GM23338 (cell line): Measurements from ENCODE around the gene TNFSF12.

ENCODE experiments used
- CREB1 ChIP-seq: fragments of 250-450 bp; sonication (Bioruptor Pico); IDR thresholded peaks from 2 replicates; pipeline ENCODE4 v1.5.0; 2020; ENCODE audit warnings: low read depth, mild to moderate bottlenecking, moderate library complexity
- EZH2 ChIP-seq: fragments of 200-600 bp; sonication (generic); IDR thresholded peaks from one replicate; pipeline ENCODE4 v1.8.0; 2017; ENCODE audit warnings: antibody characterized with exemption, mild to moderate bottlenecking, low read depth; ENCODE audit not compliant: unreplicated experiment
- EZH2phosphoT487 ChIP-seq: fragments of 200-600 bp; sonication (generic); IDR thresholded peaks from one replicate; pipeline ENCODE4 v1.8.1; 2018; ENCODE audit warnings: antibody characterized with exemption; ENCODE audit not compliant: unreplicated experiment
- JUNB ChIP-seq: IDR thresholded peaks from one replicate; pipeline ENCODE4 v1.6.1; 2016; ENCODE audit warnings: antibody characterized with exemption; ENCODE audit not compliant: unreplicated experiment
- NANOG ChIP-seq: IDR thresholded peaks from 2 replicates; pipeline ENCODE4 v1.6.1; 2016; ENCODE audit warnings: antibody characterized with exemption, borderline replicate concordance
- POLR2AphosphoS5 ChIP-seq: IDR thresholded peaks from 2 replicates; pipeline ENCODE4 v1.6.1; 2016; ENCODE audit warnings: antibody characterized with exemption, low read depth
- STAT1 ChIP-seq: IDR thresholded peaks from one replicate; pipeline ENCODE4 v1.6.1; 2016; ENCODE audit warnings: antibody characterized with exemption; ENCODE audit not compliant: unreplicated experiment
- ZNF114 ChIP-seq: fragments of 250-450 bp; sonication (Bioruptor Pico); IDR thresholded peaks from 2 replicates; pipeline ENCODE4 v1.5.0; 2020; ENCODE audit warnings: mild to moderate bottlenecking, moderate library complexity
- TF ChIP-seq, protein P1 (sequence below), 2 experiments: fragments of 200-600 bp in 1 of 2; sonication (generic) in 1 of 2; conservative IDR thresholded peaks; 2 replicates each; pipeline versions ENCODE4 v1.5.1 to v1.6.1; 2016 to 2017; ENCODE audit warnings: antibody characterized with exemption in 2 of 2, low read depth in 2 of 2, mild to moderate bottlenecking in 2 of 2, moderate library complexity in 1 of 2
- TF ChIP-seq, protein P2 (sequence below): IDR thresholded peaks from one replicate; pipeline ENCODE4 v1.6.1; 2018; ENCODE audit warnings: antibody characterized with exemption; ENCODE audit not compliant: unreplicated experiment
- TF ChIP-seq, protein P3 (sequence below): IDR thresholded peaks from 2 replicates; pipeline ENCODE4 v1.6.1; 2016; ENCODE audit warnings: antibody characterized with exemption
- TF ChIP-seq, protein P4 (sequence below): fragments of 250-450 bp; sonication (Bioruptor Pico); IDR thresholded peaks from 2 replicates; pipeline ENCODE4 v1.5.0; 2020; ENCODE audit warnings: mild to moderate bottlenecking, moderate library complexity

DNA sequence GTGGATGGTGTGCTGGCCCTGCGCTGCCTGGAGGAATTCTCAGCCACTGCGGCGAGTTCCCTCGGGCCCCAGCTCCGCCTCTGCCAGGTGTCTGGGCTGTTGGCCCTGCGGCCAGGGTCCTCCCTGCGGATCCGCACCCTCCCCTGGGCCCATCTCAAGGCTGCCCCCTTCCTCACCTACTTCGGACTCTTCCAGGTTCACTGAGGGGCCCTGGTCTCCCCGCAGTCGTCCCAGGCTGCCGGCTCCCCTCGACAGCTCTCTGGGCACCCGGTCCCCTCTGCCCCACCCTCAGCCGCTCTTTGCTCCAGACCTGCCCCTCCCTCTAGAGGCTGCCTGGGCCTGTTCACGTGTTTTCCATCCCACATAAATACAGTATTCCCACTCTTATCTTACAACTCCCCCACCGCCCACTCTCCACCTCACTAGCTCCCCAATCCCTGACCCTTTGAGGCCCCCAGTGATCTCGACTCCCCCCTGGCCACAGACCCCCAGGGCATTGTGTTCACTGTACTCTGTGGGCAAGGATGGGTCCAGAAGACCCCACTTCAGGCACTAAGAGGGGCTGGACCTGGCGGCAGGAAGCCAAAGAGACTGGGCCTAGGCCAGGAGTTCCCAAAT is 8.4 kb downstream of the TNFSF12 start:
- TF ChIP-seq, protein P1, sequence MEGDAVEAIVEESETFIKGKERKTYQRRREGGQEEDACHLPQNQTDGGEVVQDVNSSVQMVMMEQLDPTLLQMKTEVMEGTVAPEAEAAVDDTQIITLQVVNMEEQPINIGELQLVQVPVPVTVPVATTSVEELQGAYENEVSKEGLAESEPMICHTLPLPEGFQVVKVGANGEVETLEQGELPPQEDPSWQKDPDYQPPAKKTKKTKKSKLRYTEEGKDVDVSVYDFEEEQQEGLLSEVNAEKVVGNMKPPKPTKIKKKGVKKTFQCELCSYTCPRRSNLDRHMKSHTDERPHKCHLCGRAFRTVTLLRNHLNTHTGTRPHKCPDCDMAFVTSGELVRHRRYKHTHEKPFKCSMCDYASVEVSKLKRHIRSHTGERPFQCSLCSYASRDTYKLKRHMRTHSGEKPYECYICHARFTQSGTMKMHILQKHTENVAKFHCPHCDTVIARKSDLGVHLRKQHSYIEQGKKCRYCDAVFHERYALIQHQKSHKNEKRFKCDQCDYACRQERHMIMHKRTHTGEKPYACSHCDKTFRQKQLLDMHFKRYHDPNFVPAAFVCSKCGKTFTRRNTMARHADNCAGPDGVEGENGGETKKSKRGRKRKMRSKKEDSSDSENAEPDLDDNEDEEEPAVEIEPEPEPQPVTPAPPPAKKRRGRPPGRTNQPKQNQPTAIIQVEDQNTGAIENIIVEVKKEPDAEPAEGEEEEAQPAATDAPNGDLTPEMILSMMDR (conservative IDR thresholded peaks at IDR 0.05; ENCODE audit: low read depth in 2 of 2): no peak
- TF ChIP-seq EZH2: no peak
- TF ChIP-seq CREB1 (CRISPR knock-in tag): no peak
- TF ChIP-seq POLR2AphosphoS5: no peak
- TF ChIP-seq, protein P2, sequence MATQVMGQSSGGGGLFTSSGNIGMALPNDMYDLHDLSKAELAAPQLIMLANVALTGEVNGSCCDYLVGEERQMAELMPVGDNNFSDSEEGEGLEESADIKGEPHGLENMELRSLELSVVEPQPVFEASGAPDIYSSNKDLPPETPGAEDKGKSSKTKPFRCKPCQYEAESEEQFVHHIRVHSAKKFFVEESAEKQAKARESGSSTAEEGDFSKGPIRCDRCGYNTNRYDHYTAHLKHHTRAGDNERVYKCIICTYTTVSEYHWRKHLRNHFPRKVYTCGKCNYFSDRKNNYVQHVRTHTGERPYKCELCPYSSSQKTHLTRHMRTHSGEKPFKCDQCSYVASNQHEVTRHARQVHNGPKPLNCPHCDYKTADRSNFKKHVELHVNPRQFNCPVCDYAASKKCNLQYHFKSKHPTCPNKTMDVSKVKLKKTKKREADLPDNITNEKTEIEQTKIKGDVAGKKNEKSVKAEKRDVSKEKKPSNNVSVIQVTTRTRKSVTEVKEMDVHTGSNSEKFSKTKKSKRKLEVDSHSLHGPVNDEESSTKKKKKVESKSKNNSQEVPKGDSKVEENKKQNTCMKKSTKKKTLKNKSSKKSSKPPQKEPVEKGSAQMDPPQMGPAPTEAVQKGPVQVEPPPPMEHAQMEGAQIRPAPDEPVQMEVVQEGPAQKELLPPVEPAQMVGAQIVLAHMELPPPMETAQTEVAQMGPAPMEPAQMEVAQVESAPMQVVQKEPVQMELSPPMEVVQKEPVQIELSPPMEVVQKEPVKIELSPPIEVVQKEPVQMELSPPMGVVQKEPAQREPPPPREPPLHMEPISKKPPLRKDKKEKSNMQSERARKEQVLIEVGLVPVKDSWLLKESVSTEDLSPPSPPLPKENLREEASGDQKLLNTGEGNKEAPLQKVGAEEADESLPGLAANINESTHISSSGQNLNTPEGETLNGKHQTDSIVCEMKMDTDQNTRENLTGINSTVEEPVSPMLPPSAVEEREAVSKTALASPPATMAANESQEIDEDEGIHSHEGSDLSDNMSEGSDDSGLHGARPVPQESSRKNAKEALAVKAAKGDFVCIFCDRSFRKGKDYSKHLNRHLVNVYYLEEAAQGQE: no peak
- no peak for TF ChIP-seq JUNB
- TF ChIP-seq NANOG: no peak
- TF ChIP-seq EZH2phosphoT487: no peak
- TF ChIP-seq, protein P3, sequence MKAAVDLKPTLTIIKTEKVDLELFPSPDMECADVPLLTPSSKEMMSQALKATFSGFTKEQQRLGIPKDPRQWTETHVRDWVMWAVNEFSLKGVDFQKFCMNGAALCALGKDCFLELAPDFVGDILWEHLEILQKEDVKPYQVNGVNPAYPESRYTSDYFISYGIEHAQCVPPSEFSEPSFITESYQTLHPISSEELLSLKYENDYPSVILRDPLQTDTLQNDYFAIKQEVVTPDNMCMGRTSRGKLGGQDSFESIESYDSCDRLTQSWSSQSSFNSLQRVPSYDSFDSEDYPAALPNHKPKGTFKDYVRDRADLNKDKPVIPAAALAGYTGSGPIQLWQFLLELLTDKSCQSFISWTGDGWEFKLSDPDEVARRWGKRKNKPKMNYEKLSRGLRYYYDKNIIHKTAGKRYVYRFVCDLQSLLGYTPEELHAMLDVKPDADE: no peak
- TF ChIP-seq ZNF114 (CRISPR knock-in tag): no peak
- no peak for TF ChIP-seq STAT1
- TF ChIP-seq, protein P4, sequence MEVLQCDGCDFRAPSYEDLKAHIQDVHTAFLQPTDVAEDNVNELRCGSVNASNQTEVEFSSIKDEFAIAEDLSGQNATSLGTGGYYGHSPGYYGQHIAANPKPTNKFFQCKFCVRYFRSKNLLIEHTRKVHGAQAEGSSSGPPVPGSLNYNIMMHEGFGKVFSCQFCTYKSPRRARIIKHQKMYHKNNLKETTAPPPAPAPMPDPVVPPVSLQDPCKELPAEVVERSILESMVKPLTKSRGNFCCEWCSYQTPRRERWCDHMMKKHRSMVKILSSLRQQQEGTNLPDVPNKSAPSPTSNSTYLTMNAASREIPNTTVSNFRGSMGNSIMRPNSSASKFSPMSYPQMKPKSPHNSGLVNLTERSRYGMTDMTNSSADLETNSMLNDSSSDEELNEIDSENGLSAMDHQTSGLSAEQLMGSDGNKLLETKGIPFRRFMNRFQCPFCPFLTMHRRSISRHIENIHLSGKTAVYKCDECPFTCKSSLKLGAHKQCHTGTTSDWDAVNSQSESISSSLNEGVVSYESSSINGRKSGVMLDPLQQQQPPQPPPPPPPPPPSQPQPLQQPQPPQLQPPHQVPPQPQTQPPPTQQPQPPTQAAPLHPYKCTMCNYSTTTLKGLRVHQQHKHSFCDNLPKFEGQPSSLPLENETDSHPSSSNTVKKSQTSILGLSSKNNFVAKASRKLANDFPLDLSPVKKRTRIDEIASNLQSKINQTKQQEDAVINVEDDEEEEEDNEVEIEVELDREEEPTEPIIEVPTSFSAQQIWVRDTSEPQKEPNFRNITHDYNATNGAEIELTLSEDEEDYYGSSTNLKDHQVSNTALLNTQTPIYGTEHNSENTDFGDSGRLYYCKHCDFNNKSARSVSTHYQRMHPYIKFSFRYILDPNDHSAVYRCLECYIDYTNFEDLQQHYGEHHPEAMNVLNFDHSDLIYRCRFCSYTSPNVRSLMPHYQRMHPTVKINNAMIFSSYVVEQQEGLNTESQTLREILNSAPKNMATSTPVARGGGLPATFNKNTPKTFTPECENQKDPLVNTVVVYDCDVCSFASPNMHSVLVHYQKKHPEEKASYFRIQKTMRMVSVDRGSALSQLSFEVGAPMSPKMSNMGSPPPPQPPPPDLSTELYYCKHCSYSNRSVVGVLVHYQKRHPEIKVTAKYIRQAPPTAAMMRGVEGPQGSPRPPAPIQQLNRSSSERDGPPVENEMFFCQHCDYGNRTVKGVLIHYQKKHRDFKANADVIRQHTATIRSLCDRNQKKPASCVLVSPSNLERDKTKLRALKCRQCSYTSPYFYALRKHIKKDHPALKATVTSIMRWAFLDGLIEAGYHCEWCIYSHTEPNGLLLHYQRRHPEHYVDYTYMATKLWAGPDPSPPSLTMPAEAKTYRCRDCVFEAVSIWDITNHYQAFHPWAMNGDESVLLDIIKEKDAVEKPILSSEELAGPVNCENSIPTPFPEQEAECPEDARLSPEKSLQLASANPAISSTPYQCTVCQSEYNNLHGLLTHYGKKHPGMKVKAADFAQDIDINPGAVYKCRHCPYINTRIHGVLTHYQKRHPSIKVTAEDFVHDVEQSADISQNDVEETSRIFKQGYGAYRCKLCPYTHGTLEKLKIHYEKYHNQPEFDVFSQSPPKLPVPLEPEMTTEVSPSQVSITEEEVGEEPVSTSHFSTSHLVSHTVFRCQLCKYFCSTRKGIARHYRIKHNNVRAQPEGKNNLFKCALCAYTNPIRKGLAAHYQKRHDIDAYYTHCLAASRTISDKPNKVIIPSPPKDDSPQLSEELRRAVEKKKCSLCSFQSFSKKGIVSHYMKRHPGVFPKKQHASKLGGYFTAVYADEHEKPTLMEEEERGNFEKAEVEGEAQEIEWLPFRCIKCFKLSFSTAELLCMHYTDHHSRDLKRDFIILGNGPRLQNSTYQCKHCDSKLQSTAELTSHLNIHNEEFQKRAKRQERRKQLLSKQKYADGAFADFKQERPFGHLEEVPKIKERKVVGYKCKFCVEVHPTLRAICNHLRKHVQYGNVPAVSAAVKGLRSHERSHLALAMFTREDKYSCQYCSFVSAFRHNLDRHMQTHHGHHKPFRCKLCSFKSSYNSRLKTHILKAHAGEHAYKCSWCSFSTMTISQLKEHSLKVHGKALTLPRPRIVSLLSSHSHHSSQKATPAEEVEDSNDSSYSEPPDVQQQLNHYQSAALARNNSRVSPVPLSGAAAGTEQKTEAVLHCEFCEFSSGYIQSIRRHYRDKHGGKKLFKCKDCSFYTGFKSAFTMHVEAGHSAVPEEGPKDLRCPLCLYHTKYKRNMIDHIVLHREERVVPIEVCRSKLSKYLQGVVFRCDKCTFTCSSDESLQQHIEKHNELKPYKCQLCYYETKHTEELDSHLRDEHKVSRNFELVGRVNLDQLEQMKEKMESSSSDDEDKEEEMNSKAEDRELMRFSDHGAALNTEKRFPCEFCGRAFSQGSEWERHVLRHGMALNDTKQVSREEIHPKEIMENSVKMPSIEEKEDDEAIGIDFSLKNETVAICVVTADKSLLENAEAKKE: no peak
